Muscle layer of duodenum (tissue), 2 donors: Measurements from ENCODE around the gene OAT.
"Not testable (repeated sequence)": the region's sequence is repeated elsewhere in the genome, so short reads cannot be mapped to it uniquely, and the experiment has no call there.

Source experiments
- H3K27ac ChIP-seq: one replicate; pipeline ENCODE4 v1.7.0; 2013; ENCODE audit warnings: mild to moderate bottlenecking, low read length
- H3K27me3 ChIP-seq: one replicate; pipeline ENCODE4 v1.7.0; 2013; ENCODE audit warnings: low read depth, mild to moderate bottlenecking, control low read depth, low read length
- H3K36me3 ChIP-seq, 2 donors: one replicate each; pipeline ENCODE4 v1.7.0; 2013; ENCODE audit warnings: low read length in 2 of 2, control low read depth in 1 of 2, mild to moderate bottlenecking in 1 of 2; ENCODE audit not compliant: insufficient read depth in 2 of 2, control insufficient read depth in 1 of 2
- H3K4me1 ChIP-seq, 2 donors: one replicate each; pipeline ENCODE4 v1.7.0; 2013; ENCODE audit warnings: low read length in 2 of 2, mild to moderate bottlenecking in 2 of 2, control low read depth in 1 of 2, moderate library complexity in 1 of 2; ENCODE audit not compliant: insufficient read depth in 2 of 2, control insufficient read depth in 1 of 2
- H3K4me3 ChIP-seq, 2 donors: one replicate each; pipeline ENCODE4 v1.7.0; 2013; ENCODE audit warnings: low read length in 2 of 2, low read depth in 1 of 2, mild to moderate bottlenecking in 1 of 2
- H3K9me3 ChIP-seq, 2 donors: one replicate each; pipeline ENCODE4 v1.7.0; 2013; ENCODE audit warnings: low read length in 2 of 2, control low read depth in 1 of 2, mild to moderate bottlenecking in 1 of 2; ENCODE audit not compliant: control insufficient read depth in 1 of 2
- donor health status: healthy.

Gene OAT

GRCh38 chr10:124374535-124375352 is 44.0 kb downstream of the OAT start:
- no peaks in the 10 kb centered on the region for H3K27me3 ChIP-seq
- no peak overlapping the region for H3K4me3 ChIP-seq
- no peaks in the 10 kb centered on the region for H3K4me1 ChIP-seq
- no peaks in the 10 kb centered on the region for H3K36me3 ChIP-seq
- H3K9me3 ChIP-seq = no peaks in the 10 kb centered on the region
- H3K27ac ChIP-seq = no peak overlapping the region

- Histone ChIP-seq H3K27me3 (no peaks in the 10 kb centered on the region), H3K36me3 (no peaks in the 10 kb centered on the region), H3K27ac (no peak overlapping the region), H3K4me3 (no peak overlapping the region), H3K9me3 (no peaks in the 10 kb centered on the region), H3K4me1 (no peaks in the 10 kb centered on the region)
Observed at GRCh38 chr10:124372899-124373298, 45.8 kb downstream of the OAT start.

GRCh38 chr10:124370426-124370825 is 48.3 kb downstream of the OAT start:
- no peaks in the 10 kb centered on the region for H3K4me1 ChIP-seq
- H3K36me3 ChIP-seq = no peaks in the 10 kb centered on the region
- no peaks in the 10 kb centered on the region for H3K27me3 ChIP-seq
- no peak overlapping the region for H3K27ac ChIP-seq
- no peaks in the 10 kb centered on the region for H3K9me3 ChIP-seq
- H3K4me3 ChIP-seq = no peak overlapping the region

- Histone ChIP-seq H3K4me1 (no peaks in the 10 kb centered on the region), H3K27ac (no peak overlapping the region), H3K4me3 (no peak overlapping the region), H3K27me3 (no peaks in the 10 kb centered on the region), H3K9me3 (no peaks in the 10 kb centered on the region), H3K36me3 (no peaks in the 10 kb centered on the region)
Observed at GRCh38 chr10:124369986-124370385, 48.7 kb downstream of the OAT start.

GRCh38 chr10:124369533-124369932 is 49.2 kb downstream of the OAT start:
- H3K4me1 ChIP-seq, H3K9me3 ChIP-seq, H3K27ac ChIP-seq, H3K36me3 ChIP-seq, H3K4me3 ChIP-seq, H3K27me3 ChIP-seq: not testable (repeated sequence)

GRCh38 chr10:124369066-124369465 is 49.7 kb downstream of the OAT start:
- Histone ChIP-seq H3K4me3 (no peak overlapping the region), H3K4me1 (no peaks in the 10 kb centered on the region), H3K9me3 (no peaks in the 10 kb centered on the region), H3K27me3 (no peaks in the 10 kb centered on the region), H3K27ac (no peak overlapping the region), H3K36me3 (no peaks in the 10 kb centered on the region)

GRCh38 chr10:124367936-124368335 is 50.8 kb downstream of the OAT start:
- no peak overlapping the region for H3K27ac ChIP-seq
- H3K4me1 ChIP-seq = no peaks in the 10 kb centered on the region
- no peaks in the 10 kb centered on the region for H3K9me3 ChIP-seq
- H3K4me3 ChIP-seq = no peak overlapping the region
- H3K36me3 ChIP-seq = no peaks in the 10 kb centered on the region
- H3K27me3 ChIP-seq = no peaks in the 10 kb centered on the region

- Histone ChIP-seq H3K9me3 (no peaks in the 10 kb centered on the region), H3K27me3 (no peaks in the 10 kb centered on the region), H3K4me1 (no peaks in the 10 kb centered on the region), H3K27ac (no peak overlapping the region), H3K4me3 (no peak overlapping the region), H3K36me3 (no peaks in the 10 kb centered on the region)
Observed at GRCh38 chr10:124367414-124367813, 51.3 kb downstream of the OAT start.

- no peaks in the 10 kb centered on the region for H3K36me3 ChIP-seq
- H3K27ac ChIP-seq = no peak overlapping the region
Observed at GRCh38 chr10:124366825-124367224, 51.9 kb downstream of the OAT start.

GRCh38 chr10:124366343-124366742 is 52.4 kb downstream of the OAT start:
- Histone ChIP-seq H3K27me3 (no peaks in the 10 kb centered on the region), H3K4me3 (no peak overlapping the region), H3K36me3 (no peaks in the 10 kb centered on the region), H3K4me1 (no peaks in the 10 kb centered on the region), H3K9me3 (no peaks in the 10 kb centered on the region), H3K27ac (no peak overlapping the region)

More at GRCh38 chr10:124366825-124367224, 51.9 kb downstream of the OAT start:
- Histone ChIP-seq H3K4me1 (no peaks in the 10 kb centered on the region), H3K4me3 (no peak overlapping the region), H3K9me3 (no peaks in the 10 kb centered on the region), H3K27me3 (no peaks in the 10 kb centered on the region)

- no peaks in the 10 kb centered on the region for H3K36me3 ChIP-seq
- no peak overlapping the region for H3K27ac ChIP-seq
- no peak overlapping the region for H3K4me3 ChIP-seq
- H3K27me3 ChIP-seq = no peaks in the 10 kb centered on the region
- H3K9me3 ChIP-seq = peaks cover 0 to 4% of the 10 kb centered on the region in 2 donors
- H3K4me1 ChIP-seq = no peaks in the 10 kb centered on the region
Observed at GRCh38 chr10:124364674-124365073, 54.0 kb downstream of the OAT start.

- no peaks in the 10 kb centered on the region for H3K36me3 ChIP-seq
- peaks cover 0 to 6% of the 10 kb centered on the region in 2 donors for H3K9me3 ChIP-seq
- H3K4me1 ChIP-seq = no peaks in the 10 kb centered on the region
- H3K4me3 ChIP-seq = no peak overlapping the region
- H3K27ac ChIP-seq = no peak overlapping the region
- H3K27me3 ChIP-seq = no peaks in the 10 kb centered on the region
Observed at GRCh38 chr10:124362568-124362967, 56.2 kb downstream of the OAT start.
